Panc1 (cell line): ENCODE data around the gene TSHZ2. TPM values are rescaled to one million over a fixed set of nuclear protein-coding genes. Genes with fewer than 3 reads are reported as not detected.

Experiments used
- ATAC-seq: fragments of 200-7000 bp; cut with Tn5 transposase; 2 replicates; pipeline ENCODE4 v1.9.1; 2020; ENCODE audit warnings: mild to moderate bottlenecking, moderate library complexity
- BruUV-seq: library from RNA; stranded (reverse); fragments of 400-500 nt; replicated peaks from 2 replicates; lab custom pipeline; 2021; lab: Mats Ljungman, UMichigan
- CTCF ChIA-PET: fragments of 300-600 bp; sonication (Branson Sonifier 250); formaldehyde crosslinking; loops from one replicate; lab custom pipeline; 2022; ENCODE audit warnings: antibody characterized with exemption; lab: Charles Lee
- POLR2A ChIA-PET: fragments of 300-600 bp; sonication (Branson Sonifier 250); formaldehyde crosslinking; loops from one replicate; lab custom pipeline; 2022; ENCODE audit warnings: antibody characterized with exemption; lab: Charles Lee
- DNase-seq: peaks from one replicate; pipeline ENCODE4 v3.0.0-alpha.2; 2010; ENCODE audit warnings: low read depth, low spot score
- H3K27ac ChIP-seq: 2 replicates; pipeline ENCODE4 v1.5.1; 2011; ENCODE audit warnings: mild to moderate bottlenecking, low read length, inconsistent platforms
- H3K27me3 ChIP-seq: fragments of 200-500 bp; sonication (Bioruptor generic); 2 replicates; pipeline ENCODE4 v1.6.0; 2014; ENCODE audit warnings: low read length, inconsistent platforms; ENCODE audit not compliant: control insufficient read depth, insufficient read depth
- H3K36me3 ChIP-seq: fragments of 200-500 bp; sonication (Bioruptor generic); 2 replicates; pipeline ENCODE4 v1.5.1; 2014; ENCODE audit warnings: inconsistent platforms, mild to moderate bottlenecking, low read length, moderate library complexity; ENCODE audit not compliant: control insufficient read depth, insufficient read depth
- H3K4me1 ChIP-seq: 2 replicates; pipeline ENCODE4 v1.5.1; 2011; ENCODE audit warnings: inconsistent platforms, mild to moderate bottlenecking, low read length, moderate library complexity; ENCODE audit not compliant: control insufficient read depth, insufficient read depth
- H3K4me3 ChIP-seq, 2 experiments: 2 replicates each; pipeline ENCODE4 v1.5.1; 2011 to 2012; ENCODE audit warnings: low read depth in 2 of 2, low read length in 2 of 2, mild to moderate bottlenecking in 2 of 2, inconsistent platforms in 1 of 2, moderate library complexity in 1 of 2
- H3K9me3 ChIP-seq: fragments of 200-500 bp; sonication (Bioruptor generic); 2 replicates; pipeline ENCODE4 v1.5.1; 2014; ENCODE audit warnings: low read depth, mild to moderate bottlenecking, inconsistent platforms, low read length, moderate library complexity; ENCODE audit not compliant: control insufficient read depth, insufficient read depth
- CTCF ChIP-seq: fragments of 450-650 bp; IDR thresholded peaks from 2 replicates; pipeline ENCODE4 v1.5.1; 2017; ENCODE audit warnings: mild to moderate bottlenecking
- POLR2AphosphoS5 ChIP-seq: IDR thresholded peaks from 2 replicates; pipeline ENCODE4 v1.6.1; 2012; ENCODE audit warnings: mild to moderate bottlenecking, low read depth, low read length, moderate library complexity
- REST ChIP-seq, 2 experiments: IDR thresholded peaks; 2 replicates each; pipeline ENCODE4 v1.6.1; 2011 to 2012; ENCODE audit warnings: low read depth in 2 of 2, control low read depth in 1 of 2, low read length in 1 of 2, mild to moderate bottlenecking in 1 of 2, moderate library complexity in 1 of 2; ENCODE audit not compliant: insufficient read depth in 1 of 2
- SIN3A ChIP-seq: IDR thresholded peaks from 2 replicates; pipeline ENCODE4 v1.6.1; 2012; ENCODE audit warnings: low read depth, mild to moderate bottlenecking, low read length, moderate library complexity, borderline replicate concordance; ENCODE audit not compliant: insufficient read depth
- TCF7L2 ChIP-seq: IDR thresholded peaks from 2 replicates; pipeline ENCODE4 v1.6.1; 2011; ENCODE audit warnings: mild to moderate bottlenecking, low read depth, low read length, inconsistent platforms
- in situ Hi-C: cut with HindIII; loops from 2 replicates; pipeline ENCODE4 v1.10.0; 2016; ENCODE audit warnings: low sequenced_read_pairs, low pct_unique_long_range_greater_than_20kb
- intact Hi-C: fragments of 100-400 bp; cut with micrococcal nuclease; formaldehyde crosslinking; loops from one replicate; pipeline ENCODE4 v1.10.0; 2022; ENCODE audit not compliant: unreplicated experiment
- total RNA-seq: library from RNA; stranded (reverse); gene quantifications from one replicate; pipeline ENCODE4 v1.2.1, GENCODE V29; 2021; ENCODE audit not compliant: unreplicated experiment

The TSHZ2 gene
- total RNA-seq, 1 experiment from 2014 or later: 0.36 TPM

GRCh38 chr20:52939141-52939540 lies 33.0 kb upstream of the TSHZ2 start:
- CTCF ChIA-PET: no interaction called here
- DNase-seq: no peak
- TF ChIP-seq TCF7L2 (no peak), CTCF (no peak), REST (IDR thresholded peaks at IDR 0.05; ENCODE audit: insufficient read depth in 1 of 2, low read depth in 2 of 2, low read length in 1 of 2) (no peak), POLR2AphosphoS5 (no peak), SIN3A (no peak)
- no peaks in the 10 kb centered on the region for H3K9me3 ChIP-seq
- H3K4me3 ChIP-seq: no peak overlapping the region
- BruUV-seq: no TSS peak
- no peak for ATAC-seq
- no peaks in the 10 kb centered on the region for H3K36me3 ChIP-seq
- POLR2A ChIA-PET: no interaction called here
- H3K4me1 ChIP-seq: no peaks in the 10 kb centered on the region
- intact Hi-C loops: no loop called here
- no peaks in the 10 kb centered on the region for H3K27me3 ChIP-seq
- in situ Hi-C loops: no loop called here
- no peak overlapping the region for H3K27ac ChIP-seq

GRCh38 chr20:52941808-52942207 lies 30.4 kb upstream of the TSHZ2 start:
- H3K36me3 ChIP-seq: no peaks in the 10 kb centered on the region
- DNase-seq: no peak
- no peak overlapping the region for H3K4me3 ChIP-seq
- ChIA-PET POLR2A (no interaction called here), CTCF (no interaction called here)
- H3K4me1 ChIP-seq: no peaks in the 10 kb centered on the region
- in situ Hi-C loops: no loop called here
- H3K9me3 ChIP-seq: no peaks in the 10 kb centered on the region
- ATAC-seq: no peak
- no peaks in the 10 kb centered on the region for H3K27me3 ChIP-seq
- no TSS peak for BruUV-seq
- H3K27ac ChIP-seq: no peak overlapping the region
- TF ChIP-seq REST (IDR thresholded peaks at IDR 0.05; ENCODE audit: insufficient read depth in 1 of 2, low read depth in 2 of 2, low read length in 1 of 2) (no peak), CTCF (no peak), SIN3A (no peak), POLR2AphosphoS5 (no peak), TCF7L2 (no peak)
- intact Hi-C loops: no loop called here
